SK-N-SH treated with all-trans-retinoic acid at 6 μM for 48 hours (cell line): ENCODE results near the gene AKAP6.

Source experiments
- ESRRG ChIP-seq: fragments of 250-450 bp; sonication (Bioruptor Pico); IDR thresholded peaks from 2 replicates; pipeline ENCODE4 v1.6.1; 2021; ENCODE audit warnings: mild to moderate bottlenecking
- TF ChIP-seq, protein P1 (sequence below): fragments of 250-450 bp; sonication (Bioruptor Pico); IDR thresholded peaks from 2 replicates; pipeline ENCODE4 v1.5.0; 2020; ENCODE audit warnings: mild to moderate bottlenecking, moderate library complexity
- TF ChIP-seq, protein P2 (sequence below): fragments of 250-450 bp; sonication (Bioruptor Pico); IDR thresholded peaks from 2 replicates; pipeline ENCODE4 v1.8.0; 2020; ENCODE audit warnings: mild to moderate bottlenecking, moderate library complexity, borderline replicate concordance

DNA sequence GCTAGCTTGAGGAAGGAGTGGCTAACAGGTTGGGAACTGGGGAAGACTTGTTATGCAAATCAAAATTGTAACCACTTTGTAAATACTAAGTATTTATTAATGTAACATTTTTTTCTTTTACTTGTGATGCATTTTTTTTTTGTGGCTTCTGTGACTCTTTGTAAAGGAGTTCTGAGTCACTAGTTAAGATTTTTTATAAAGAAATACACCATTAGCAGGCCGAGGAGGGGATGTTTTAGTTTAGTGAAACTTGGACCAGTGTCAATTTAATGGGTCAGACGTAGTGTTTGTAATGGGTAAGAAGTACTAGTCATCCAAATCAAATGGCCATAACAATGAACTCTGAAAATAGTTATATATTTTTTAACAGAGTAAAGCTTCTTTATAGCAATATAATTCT, 43.1 kb downstream of the AKAP6 start:
- TF ChIP-seq, protein P1, sequence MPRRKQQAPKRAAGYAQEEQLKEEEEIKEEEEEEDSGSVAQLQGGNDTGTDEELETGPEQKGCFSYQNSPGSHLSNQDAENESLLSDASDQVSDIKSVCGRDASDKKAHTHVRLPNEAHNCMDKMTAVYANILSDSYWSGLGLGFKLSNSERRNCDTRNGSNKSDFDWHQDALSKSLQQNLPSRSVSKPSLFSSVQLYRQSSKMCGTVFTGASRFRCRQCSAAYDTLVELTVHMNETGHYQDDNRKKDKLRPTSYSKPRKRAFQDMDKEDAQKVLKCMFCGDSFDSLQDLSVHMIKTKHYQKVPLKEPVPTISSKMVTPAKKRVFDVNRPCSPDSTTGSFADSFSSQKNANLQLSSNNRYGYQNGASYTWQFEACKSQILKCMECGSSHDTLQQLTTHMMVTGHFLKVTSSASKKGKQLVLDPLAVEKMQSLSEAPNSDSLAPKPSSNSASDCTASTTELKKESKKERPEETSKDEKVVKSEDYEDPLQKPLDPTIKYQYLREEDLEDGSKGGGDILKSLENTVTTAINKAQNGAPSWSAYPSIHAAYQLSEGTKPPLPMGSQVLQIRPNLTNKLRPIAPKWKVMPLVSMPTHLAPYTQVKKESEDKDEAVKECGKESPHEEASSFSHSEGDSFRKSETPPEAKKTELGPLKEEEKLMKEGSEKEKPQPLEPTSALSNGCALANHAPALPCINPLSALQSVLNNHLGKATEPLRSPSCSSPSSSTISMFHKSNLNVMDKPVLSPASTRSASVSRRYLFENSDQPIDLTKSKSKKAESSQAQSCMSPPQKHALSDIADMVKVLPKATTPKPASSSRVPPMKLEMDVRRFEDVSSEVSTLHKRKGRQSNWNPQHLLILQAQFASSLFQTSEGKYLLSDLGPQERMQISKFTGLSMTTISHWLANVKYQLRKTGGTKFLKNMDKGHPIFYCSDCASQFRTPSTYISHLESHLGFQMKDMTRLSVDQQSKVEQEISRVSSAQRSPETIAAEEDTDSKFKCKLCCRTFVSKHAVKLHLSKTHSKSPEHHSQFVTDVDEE = no peak
- no peak for TF ChIP-seq ESRRG (CRISPR knock-in tag)
- TF ChIP-seq, protein P2, sequence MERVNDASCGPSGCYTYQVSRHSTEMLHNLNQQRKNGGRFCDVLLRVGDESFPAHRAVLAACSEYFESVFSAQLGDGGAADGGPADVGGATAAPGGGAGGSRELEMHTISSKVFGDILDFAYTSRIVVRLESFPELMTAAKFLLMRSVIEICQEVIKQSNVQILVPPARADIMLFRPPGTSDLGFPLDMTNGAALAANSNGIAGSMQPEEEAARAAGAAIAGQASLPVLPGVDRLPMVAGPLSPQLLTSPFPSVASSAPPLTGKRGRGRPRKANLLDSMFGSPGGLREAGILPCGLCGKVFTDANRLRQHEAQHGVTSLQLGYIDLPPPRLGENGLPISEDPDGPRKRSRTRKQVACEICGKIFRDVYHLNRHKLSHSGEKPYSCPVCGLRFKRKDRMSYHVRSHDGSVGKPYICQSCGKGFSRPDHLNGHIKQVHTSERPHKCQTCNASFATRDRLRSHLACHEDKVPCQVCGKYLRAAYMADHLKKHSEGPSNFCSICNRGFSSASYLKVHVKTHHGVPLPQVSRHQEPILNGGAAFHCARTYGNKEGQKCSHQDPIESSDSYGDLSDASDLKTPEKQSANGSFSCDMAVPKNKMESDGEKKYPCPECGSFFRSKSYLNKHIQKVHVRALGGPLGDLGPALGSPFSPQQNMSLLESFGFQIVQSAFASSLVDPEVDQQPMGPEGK (CRISPR knock-in tag) = no peak
